Measurements from ENCODE around the gene MS4A8. TPM values are rescaled to one million over a fixed set of nuclear protein-coding genes. Genes with fewer than 3 reads are reported as not detected.

The MS4A8 gene
- total and polyA plus RNA-seq, 2 experiments from 2014 or later, result not detected

DNA sequence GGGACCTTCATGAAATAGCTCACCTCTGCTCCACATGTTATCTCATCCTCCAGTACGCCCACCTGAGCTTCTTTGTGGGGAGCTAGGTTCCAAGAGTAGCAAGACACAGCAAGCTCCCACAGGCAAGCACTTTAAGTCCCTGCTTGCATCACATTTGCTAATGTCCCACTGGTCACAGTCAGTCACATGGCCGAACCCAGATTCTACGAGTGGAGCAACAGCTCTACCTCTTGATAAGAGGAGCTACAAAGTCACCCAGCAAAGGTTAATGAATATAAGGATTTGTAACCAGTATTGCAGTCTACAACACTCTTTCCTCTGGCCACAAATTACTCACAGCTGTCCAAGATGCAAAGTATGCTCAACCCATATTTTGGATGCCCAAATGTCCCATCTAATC lies 42.0 kb downstream of the MS4A8 start:
- WGBS, 2 experiments (ENCODE audit: low coverage in 1 of 2, low lambda C conversion rate in 2 of 2, missing lambda C conversion rate in 2 of 2), result 7 to 19% methylated on average over 3 of the region's 3 CpGs
- H3K9ac ChIP-seq, result no peak overlapping the region
- no peaks in the 10 kb centered on the region for H3F3A ChIP-seq (ENCODE audit: insufficient read depth)
- H3K4me1 ChIP-seq (ENCODE audit: insufficient read depth), result no peaks in the 10 kb centered on the region
- H3K36me3 ChIP-seq (ENCODE audit: low read depth), result no peaks in the 10 kb centered on the region
- no peaks in the 10 kb centered on the region for H3K9me2 ChIP-seq (ENCODE audit: insufficient read depth)
- TF ChIP-seq EZH2phosphoT487 (IDR thresholded peaks at IDR 0.05; ENCODE audit: insufficient read depth, low read depth) (no peak), EZH2 (IDR thresholded peaks at IDR 0.05; ENCODE audit: insufficient read depth, poor library complexity, severe bottlenecking) (no peak)
- H3K4me2 ChIP-seq (ENCODE audit: unreplicated experiment), result no peak overlapping the region
- H3K27me3 ChIP-seq (replicated peaks; ENCODE audit: insufficient read depth), result peaks cover 3% of the 10 kb centered on the region; the same call in 1 of the 2 replicates
- H3K4me3 ChIP-seq, result no peak overlapping the region
- no peak overlapping the region for H2AFZ ChIP-seq
- in situ Hi-C loops (cut with MboI), result no loop called here
- H3K9me3 ChIP-seq (ENCODE audit: low read depth), result no peaks in the 10 kb centered on the region
- DNase-seq, result no peak
- H4K20me1 ChIP-seq (ENCODE audit: insufficient read depth), result no peaks in the 10 kb centered on the region
- no peaks in the 10 kb centered on the region for H3K79me2 ChIP-seq (ENCODE audit: insufficient read depth)
- no peak overlapping the region for H3K27ac ChIP-seq

DNA sequence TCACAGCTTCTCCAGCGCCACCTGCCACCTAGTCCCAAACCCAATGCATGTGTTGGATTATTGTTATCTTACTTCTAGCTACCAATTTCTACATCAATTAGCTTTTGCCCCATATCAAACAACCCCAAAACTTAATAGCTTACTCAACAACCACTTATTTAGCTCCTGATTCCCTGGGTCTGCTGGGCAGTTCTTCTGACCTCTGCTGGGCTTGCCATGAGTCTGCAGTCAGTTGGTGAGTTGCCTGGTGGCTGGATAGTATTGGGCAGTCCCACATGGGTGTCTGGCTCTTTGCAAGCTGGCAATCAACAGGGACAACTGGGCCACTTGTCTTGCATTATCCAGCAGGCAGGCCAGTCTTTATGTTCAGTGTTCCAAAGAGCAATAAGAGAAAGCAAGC lies 43.6 kb downstream of the MS4A8 start:
- H4K20me1 ChIP-seq (ENCODE audit: insufficient read depth), result no peaks in the 10 kb centered on the region
- no peaks in the 10 kb centered on the region for H3K36me3 ChIP-seq (ENCODE audit: low read depth)
- no peak overlapping the region for H3K9ac ChIP-seq
- no peak overlapping the region for H3K4me2 ChIP-seq (ENCODE audit: unreplicated experiment)
- H3K4me3 ChIP-seq, result no peak overlapping the region
- no peaks in the 10 kb centered on the region for H3F3A ChIP-seq (ENCODE audit: insufficient read depth)
- no peaks in the 10 kb centered on the region; the same call in 1 of the 2 replicates for H3K27me3 ChIP-seq (replicated peaks; ENCODE audit: insufficient read depth)
- no peak for DNase-seq
- no peaks in the 10 kb centered on the region for H3K4me1 ChIP-seq (ENCODE audit: insufficient read depth)
- H3K9me3 ChIP-seq (ENCODE audit: low read depth), result no peaks in the 10 kb centered on the region
- WGBS, 2 experiments (ENCODE audit: low coverage in 1 of 2, low lambda C conversion rate in 2 of 2, missing lambda C conversion rate in 2 of 2), result 17 to 36% methylated on average over 1 of the region's 1 CpG
- in situ Hi-C loops (cut with MboI), result no loop called here
- no peaks in the 10 kb centered on the region for H3K9me2 ChIP-seq (ENCODE audit: insufficient read depth)
- no peaks in the 10 kb centered on the region for H3K79me2 ChIP-seq (ENCODE audit: insufficient read depth)
- no peak overlapping the region for H2AFZ ChIP-seq
- H3K27ac ChIP-seq, result no peak overlapping the region
- no peak for TF ChIP-seq EZH2 (IDR thresholded peaks at IDR 0.05; ENCODE audit: insufficient read depth, poor library complexity, severe bottlenecking)
- TF ChIP-seq EZH2phosphoT487 (IDR thresholded peaks at IDR 0.05; ENCODE audit: insufficient read depth, low read depth), result no peak

DNA sequence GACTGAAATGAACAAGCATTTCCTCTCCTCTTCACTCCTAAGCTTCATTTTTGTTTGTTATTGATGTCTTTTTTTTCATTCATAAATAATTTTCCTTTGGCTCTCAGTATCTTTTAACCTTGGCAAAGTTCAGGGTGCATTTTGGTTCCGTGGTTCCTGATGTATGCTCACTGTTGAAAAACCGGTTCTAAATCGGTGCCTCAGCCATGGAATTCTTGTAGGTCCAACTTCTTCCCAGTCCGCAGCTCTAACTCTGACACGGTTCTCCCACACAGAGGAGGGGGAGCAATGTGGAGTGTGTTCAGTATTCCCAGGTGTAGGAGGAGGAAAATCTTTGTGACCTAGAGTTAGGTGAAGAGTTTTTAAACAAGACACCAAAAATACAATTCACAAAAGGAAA lies 44.7 kb downstream of the MS4A8 start:
- Histone ChIP-seq H3K27me3 (replicated peaks; ENCODE audit: insufficient read depth) (no peaks in the 10 kb centered on the region; the same call in 1 of the 2 replicates), H3K36me3 (ENCODE audit: low read depth) (no peaks in the 10 kb centered on the region), H3K9me2 (ENCODE audit: insufficient read depth) (no peaks in the 10 kb centered on the region), H2AFZ (no peak overlapping the region), H3K79me2 (ENCODE audit: insufficient read depth) (no peaks in the 10 kb centered on the region), H3K9me3 (ENCODE audit: low read depth) (no peaks in the 10 kb centered on the region), H3K27ac (no peak overlapping the region), H3K4me1 (ENCODE audit: insufficient read depth) (no peaks in the 10 kb centered on the region), H3F3A (ENCODE audit: insufficient read depth) (no peaks in the 10 kb centered on the region), H4K20me1 (ENCODE audit: insufficient read depth) (no peaks in the 10 kb centered on the region), H3K4me3 (no peak overlapping the region), H3K9ac (no peak overlapping the region), H3K4me2 (ENCODE audit: unreplicated experiment) (no peak overlapping the region)
- in situ Hi-C loops (cut with MboI), result no loop called here
- TF ChIP-seq EZH2phosphoT487 (IDR thresholded peaks at IDR 0.05; ENCODE audit: insufficient read depth, low read depth) (no peak), EZH2 (IDR thresholded peaks at IDR 0.05; ENCODE audit: insufficient read depth, poor library complexity, severe bottlenecking) (no peak)
- no peak for DNase-seq
- 29 to 33% methylated on average over 5 of the region's 5 CpGs for WGBS, 2 experiments (ENCODE audit: low coverage in 1 of 2, low lambda C conversion rate in 2 of 2, missing lambda C conversion rate in 2 of 2)

DNA sequence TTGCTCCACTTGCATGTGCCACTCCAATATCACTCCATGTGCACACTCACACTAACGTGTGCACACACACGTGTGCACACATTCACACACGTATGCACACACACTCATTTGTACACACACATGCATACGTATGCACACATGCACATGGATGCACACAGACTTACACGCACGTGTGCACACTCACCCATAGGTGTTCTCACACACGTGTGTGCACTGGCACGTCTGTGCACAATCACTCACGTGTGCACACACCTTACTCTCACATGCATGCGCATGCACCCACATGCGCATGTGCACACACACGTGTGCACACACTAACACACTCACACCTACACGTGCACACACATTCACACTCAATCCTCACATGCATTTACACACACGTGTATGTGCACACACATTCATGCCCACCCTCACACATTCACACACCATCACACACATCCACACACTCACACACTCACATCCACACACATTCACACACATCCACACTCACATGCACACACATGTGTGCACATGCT lies 48.0 kb downstream of the MS4A8 start:
- Histone ChIP-seq H3K9me3 (ENCODE audit: low read depth) (no peaks in the 10 kb centered on the region), H3K4me1 (ENCODE audit: insufficient read depth) (no peaks in the 10 kb centered on the region), H3K27ac (no peak overlapping the region), H3F3A (ENCODE audit: insufficient read depth) (no peaks in the 10 kb centered on the region), H3K4me3 (no peak overlapping the region), H3K9ac (no peak overlapping the region), H4K20me1 (ENCODE audit: insufficient read depth) (no peaks in the 10 kb centered on the region), H3K36me3 (ENCODE audit: low read depth) (no peaks in the 10 kb centered on the region), H3K9me2 (ENCODE audit: insufficient read depth) (no peaks in the 10 kb centered on the region), H3K4me2 (ENCODE audit: unreplicated experiment) (no peak overlapping the region), H3K79me2 (ENCODE audit: insufficient read depth) (no peaks in the 10 kb centered on the region), H2AFZ (no peak overlapping the region), H3K27me3 (replicated peaks; ENCODE audit: insufficient read depth) (peaks cover 4% of the 10 kb centered on the region; the same call in 1 of the 2 replicates)
- in situ Hi-C loops (cut with MboI), result no loop called here
- 52% methylated on average over 14 of the region's 14 CpGs for WGBS, 2 experiments (ENCODE audit: low coverage in 1 of 2, low lambda C conversion rate in 2 of 2, missing lambda C conversion rate in 2 of 2)
- no peak for DNase-seq
- no peak for TF ChIP-seq EZH2 (IDR thresholded peaks at IDR 0.05; ENCODE audit: insufficient read depth, poor library complexity, severe bottlenecking)
- no peak for TF ChIP-seq EZH2phosphoT487 (IDR thresholded peaks at IDR 0.05; ENCODE audit: insufficient read depth, low read depth)

DNA sequence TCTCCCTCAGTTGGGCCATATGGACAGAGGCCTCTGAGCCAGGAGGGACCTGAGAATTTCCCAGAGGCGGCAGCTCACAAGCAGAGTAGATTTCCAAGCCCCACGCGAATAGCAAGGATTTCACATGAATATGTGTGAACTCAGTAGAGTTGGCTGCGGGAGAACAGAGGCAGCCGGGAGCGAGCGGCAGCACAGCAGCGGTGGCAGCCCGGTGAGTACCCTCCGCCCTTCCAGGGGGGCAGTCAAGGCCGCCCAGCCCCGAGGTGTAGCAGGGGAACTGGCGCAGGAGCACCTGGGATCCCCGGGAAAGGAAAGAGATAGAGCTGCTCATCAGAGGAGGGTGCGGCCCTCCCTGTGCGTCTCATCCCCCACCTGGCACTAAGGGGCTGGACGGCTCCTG lies 48.8 kb downstream of the MS4A8 start:
- H3K9me3 ChIP-seq (ENCODE audit: low read depth), result no peaks in the 10 kb centered on the region
- no peak overlapping the region for H2AFZ ChIP-seq
- H3K4me3 ChIP-seq, result no peak overlapping the region
- H4K20me1 ChIP-seq (ENCODE audit: insufficient read depth), result no peaks in the 10 kb centered on the region
- H3K27ac ChIP-seq, result no peak overlapping the region
- H3K4me1 ChIP-seq (ENCODE audit: insufficient read depth), result no peaks in the 10 kb centered on the region
- no peaks in the 10 kb centered on the region for H3F3A ChIP-seq (ENCODE audit: insufficient read depth)
- 64 to 65% methylated on average over 17 of the region's 17 CpGs for WGBS, 2 experiments (ENCODE audit: low coverage in 1 of 2, low lambda C conversion rate in 2 of 2, missing lambda C conversion rate in 2 of 2)
- no peak overlapping the region for H3K4me2 ChIP-seq (ENCODE audit: unreplicated experiment)
- in situ Hi-C loops (cut with MboI), result no loop called here
- H3K79me2 ChIP-seq (ENCODE audit: insufficient read depth), result no peaks in the 10 kb centered on the region
- no peaks in the 10 kb centered on the region for H3K36me3 ChIP-seq (ENCODE audit: low read depth)
- DNase-seq, result no peak
- TF ChIP-seq EZH2 (IDR thresholded peaks at IDR 0.05; ENCODE audit: insufficient read depth, poor library complexity, severe bottlenecking) (no peak), EZH2phosphoT487 (IDR thresholded peaks at IDR 0.05; ENCODE audit: insufficient read depth, low read depth) (no peak)
- peaks cover 4% of the 10 kb centered on the region; the same call in 1 of the 2 replicates for H3K27me3 ChIP-seq (replicated peaks; ENCODE audit: insufficient read depth)
- H3K9ac ChIP-seq, result no peak overlapping the region
- H3K9me2 ChIP-seq (ENCODE audit: insufficient read depth), result no peaks in the 10 kb centered on the region
